Fibroblast of skin of right quadriceps (primary cell): ENCODE data around the gene DNAJC16.
A peak's percentile ranks its signal among the peaks of the same experiment; 100 is the strongest.
"Not testable (repeated sequence)": the region's sequence is repeated elsewhere in the genome, so short reads cannot be mapped to it uniquely, and the experiment has no call there.

ENCODE experiments used
- DNase-seq: peaks from one replicate; pipeline ENCODE4 v3.0.0-alpha.2; 2013

The DNAJC16 gene

GRCh38 chr1:15508700-15509487 is 17.8 kb upstream of the DNAJC16 start:
- no peak for DNase-seq

GRCh38 chr1:15509586-15509985 is 17.1 kb upstream of the DNAJC16 start:
- DNase-seq, result no peak

GRCh38 chr1:15510611-15511405 is 15.8 kb upstream of the DNAJC16 start:
- no peak for DNase-seq

GRCh38 chr1:15513192-15513591 is 13.5 kb upstream of the DNAJC16 start:
- no peak for DNase-seq

- no peak for DNase-seq
These were observed 12.7 kb upstream of the DNAJC16 start for GRCh38 chr1:15513919-15514318.

GRCh38 chr1:15514557-15514956 is 12.1 kb upstream of the DNAJC16 start:
- not testable (repeated sequence) for DNase-seq

GRCh38 chr1:15515022-15515663 is 11.5 kb upstream of the DNAJC16 start:
- no peak for DNase-seq

GRCh38 chr1:15519625-15520024 is 7.0 kb upstream of the DNAJC16 start:
- DNase-seq, result no peak

- DNase-seq, result not testable (repeated sequence)
These were observed 5.3 kb upstream of the DNAJC16 start for GRCh38 chr1:15521206-15521906.

GRCh38 chr1:15522551-15522950 is 4.1 kb upstream of the DNAJC16 start:
- DNase-seq, result no peak

GRCh38 chr1:15523104-15524020 is 3.3 kb upstream of the DNAJC16 start:
- no peak for DNase-seq

- DNase-seq, result no peak
These were observed 2.7 kb upstream of the DNAJC16 start, which contains the start of gene CASP9 for GRCh38 chr1:15524021-15524282. Gene CASP9 (minus strand): TSS chr1:15524215. CDS start chr1:15524200, 15 bp downstream.

GRCh38 chr1:15524283-15525049 is 2.2 kb upstream of the DNAJC16 start:
- DNase-seq, result peak; percentile 98

- no peak for DNase-seq
These were observed 1.3 kb upstream of the DNAJC16 start for GRCh38 chr1:15525050-15526020.

- no peak for DNase-seq
These were observed 593 bp upstream of the DNAJC16 start for GRCh38 chr1:15526021-15526489.

GRCh38 chr1:15531003-15531402 is 4.4 kb downstream of the DNAJC16 start:
- no peak for DNase-seq

GRCh38 chr1:15531682-15532081 is 5.0 kb downstream of the DNAJC16 start:
- DNase-seq, result no peak

GRCh38 chr1:15538771-15539170 is 12.1 kb downstream of the DNAJC16 start:
- no peak for DNase-seq

GRCh38 chr1:15540186-15540585 is 13.5 kb downstream of the DNAJC16 start:
- DNase-seq, result peak; percentile 62
